Aorta (tissue), 5 donors: ENCODE results near the gene KRTAP9-7. TPM values are rescaled to one million over a fixed set of nuclear protein-coding genes. Genes with fewer than 3 reads are reported as not detected.
"Not testable (repeated sequence)": the region's sequence is repeated elsewhere in the genome, so short reads cannot be mapped to it uniquely, and the experiment has no call there.

Experiments used
- ATAC-seq: fragments of 200-7000 bp; cut with Tn5 transposase; one replicate; pipeline ENCODE4 v1.9.1; 2022; ENCODE audit warnings: moderate library complexity; ENCODE audit not compliant: low FRiP score
- DNase-seq, 2 donors: peaks; one replicate each; pipeline ENCODE4 v3.0.0-alpha.2; 2020
- H3K27ac ChIP-seq, 2 donors: one replicate each; pipeline ENCODE4 v1.5.1; 2013; ENCODE audit warnings: low read length in 2 of 2, mild to moderate bottlenecking in 2 of 2, moderate library complexity in 2 of 2, control low read depth in 1 of 2, inconsistent platforms in 1 of 2, low read depth in 1 of 2
- H3K27me3 ChIP-seq, 2 donors: one replicate each; pipeline ENCODE4 v1.6.1; 2013; ENCODE audit warnings: control low read depth in 1 of 2, low read length in 1 of 2, mild to moderate bottlenecking in 1 of 2, moderate library complexity in 1 of 2; ENCODE audit not compliant: insufficient read depth in 2 of 2, control insufficient read depth in 1 of 2
- H3K36me3 ChIP-seq, 2 donors: one replicate each; pipeline ENCODE4 v1.6.1; 2013; ENCODE audit warnings: control low read depth in 1 of 2, low read length in 1 of 2, mild to moderate bottlenecking in 1 of 2; ENCODE audit not compliant: insufficient read depth in 2 of 2, control insufficient read depth in 1 of 2
- H3K4me1 ChIP-seq, 2 donors: one replicate each; pipeline ENCODE4 v1.6.1; 2013; ENCODE audit warnings: low read length in 2 of 2, control low read depth in 1 of 2, mild to moderate bottlenecking in 1 of 2, moderate library complexity in 1 of 2; ENCODE audit not compliant: insufficient read depth in 2 of 2, control insufficient read depth in 1 of 2
- H3K4me3 ChIP-seq, 2 donors: one replicate each; pipeline ENCODE4 v1.5.1; 2013; ENCODE audit warnings: low read length in 2 of 2, control low read depth in 1 of 2, mild to moderate bottlenecking in 1 of 2
- H3K9me3 ChIP-seq: one replicate; pipeline ENCODE4 v1.6.1; 2013; ENCODE audit warnings: mild to moderate bottlenecking, low read length; ENCODE audit not compliant: control insufficient read depth
- WGBS, 2 donors: extraction: QIAGEN DNeasy Blood & Tissue Kit; methylation state at CpG; one replicate each; pipeline ENCODE4 v1.1.7; 2013; 5-methylcytosine and 5-hydroxymethylcytosine counted together
- intact Hi-C, 2 donors: fragments of 100-400 bp; cut with DNase I; formaldehyde crosslinking; loops; one replicate each; pipeline versions ENCODE4 v1.14.2 to v1.15.0; 2022
- long read RNA-seq, 2 donors: library from polyadenylated mRNA; unstranded; transcript quantifications; one replicate each; pipeline ENCODE4 v2.0.0, GENCODE V29; 2020 to 2021
- polyA plus RNA-seq, 2 donors: library from polyadenylated mRNA; stranded (reverse); fragments of 200-250 nt; gene quantifications; one replicate each; pipeline ENCODE4 v1.2.3, GENCODE V29; 2013
- total RNA-seq, 2 donors: library from RNA; stranded (reverse); fragmentation: NEBNext Ultra II Directional; extraction: Animal tissue kit (Norgen Biotek cat#: 25700); gene quantifications; one replicate each; pipeline ENCODE4 v1.2.1, GENCODE V29; 2021
- donor health status: healthy with polysubstance abuse.
- donor health status: Bipolar disorder and iron deficiency.
- donor health status: DM: no; HTN: no; CAD: no.
- donor health status: DM: no; HTN: no; CAD: no.
- donor health status: DM: yes; HTN: yes; CAD: no.

KRTAP9-7 gene
- not detected for total RNA-seq
- not detected for polyA plus RNA-seq
- long read RNA-seq, donor 1 = 0 reads
- long read RNA-seq, donor 2 = 0 reads

GRCh38 chr17:41275648-41276190, at the start of gene KRTAP9-7:
Gene KRTAP9-7, plus strand, starts transcription at chr17:41275698. Its CDS starts 0 bp downstream, at chr17:41275698.
- intact Hi-C loops = not testable (repeated sequence)

GRCh38 chr17:41226051-41226450, 49.4 kb upstream of the KRTAP9-7 start:
- ATAC-seq (no peak), DNase-seq (no peak)
- Histone ChIP-seq H3K4me1 (no peaks in the 10 kb centered on the region), H3K27me3 (no peaks in the 10 kb centered on the region), H3K36me3 (no peaks in the 10 kb centered on the region), H3K27ac (no peak overlapping the region), H3K9me3 (no peaks in the 10 kb centered on the region), H3K4me3 (no peak overlapping the region)
- 93% methylated on average over 6 of the region's 6 CpGs for WGBS, 2 donors
- intact Hi-C loops = no loop called here

More at GRCh38 chr17:41275648-41276190, at the start of gene KRTAP9-7:
- not testable (repeated sequence) for H3K27me3 ChIP-seq, DNase-seq, H3K9me3 ChIP-seq, ATAC-seq, H3K27ac ChIP-seq, H3K36me3 ChIP-seq, H3K4me3 ChIP-seq, H3K4me1 ChIP-seq
- 71 to 76% methylated on average over 3 of the region's 3 CpGs for WGBS, 2 donors

GRCh38 chr17:41226598-41227095, 48.9 kb upstream of the KRTAP9-7 start, which contains the start of gene KRTAP9-2:
Gene KRTAP9-2, plus strand, starts transcription at chr17:41226648. Its CDS starts 7 bp downstream, at chr17:41226655.
- WGBS, 2 donors = 60 to 64% methylated on average over 2 to 4 of the region's 4 CpGs
- intact Hi-C loops, DNase-seq, H3K9me3 ChIP-seq, H3K36me3 ChIP-seq, H3K4me3 ChIP-seq, H3K27me3 ChIP-seq, H3K27ac ChIP-seq, H3K4me1 ChIP-seq, ATAC-seq: not testable (repeated sequence)

GRCh38 chr17:41230094-41230493, 45.4 kb upstream of the KRTAP9-7 start:
- no peaks in the 10 kb centered on the region for H3K9me3 ChIP-seq
- ATAC-seq (no peak), DNase-seq (no peak)
- no peak overlapping the region for H3K4me3 ChIP-seq
- H3K27me3 ChIP-seq = no peaks in the 10 kb centered on the region
- H3K27ac ChIP-seq = no peak overlapping the region
- no peaks in the 10 kb centered on the region for H3K36me3 ChIP-seq
- no peaks in the 10 kb centered on the region for H3K4me1 ChIP-seq
- intact Hi-C loops = no loop called here

GRCh38 chr17:41231731-41232130, 43.8 kb upstream of the KRTAP9-7 start:
- WGBS, 2 donors = 79 to 82% methylated on average over 6 of the region's 6 CpGs
- intact Hi-C loops = no loop called here
- no peak for ATAC-seq

GRCh38 chr17:41232399-41233105, 42.9 kb upstream of the KRTAP9-7 start, which contains the start of gene KRTAP9-3:
Gene KRTAP9-3, plus strand, starts transcription at chr17:41232449. Its CDS starts 53 bp downstream, at chr17:41232502.
- intact Hi-C loops, DNase-seq, ATAC-seq, H3K27ac ChIP-seq, H3K36me3 ChIP-seq, H3K27me3 ChIP-seq, H3K4me3 ChIP-seq, H3K4me1 ChIP-seq, H3K9me3 ChIP-seq: not testable (repeated sequence)
- WGBS, 2 donors = 76 to 79% methylated on average over 1 of the region's 1 CpG

More at GRCh38 chr17:41231731-41232130, 43.8 kb upstream of the KRTAP9-7 start:
- H3K4me3 ChIP-seq = no peak overlapping the region
- no peaks in the 10 kb centered on the region for H3K4me1 ChIP-seq
- no peaks in the 10 kb centered on the region for H3K9me3 ChIP-seq
- no peaks in the 10 kb centered on the region for H3K27me3 ChIP-seq
- no peaks in the 10 kb centered on the region for H3K36me3 ChIP-seq
- DNase-seq = no peak
- no peak overlapping the region for H3K27ac ChIP-seq

GRCh38 chr17:41237116-41237515, 38.4 kb upstream of the KRTAP9-7 start:
- H3K4me3 ChIP-seq, H3K4me1 ChIP-seq, DNase-seq, ATAC-seq, H3K27me3 ChIP-seq, H3K9me3 ChIP-seq, intact Hi-C loops, H3K36me3 ChIP-seq, H3K27ac ChIP-seq: not testable (repeated sequence)
- WGBS, 2 donors = 47 to 53% methylated on average over 4 of the region's 4 CpGs

- DNase-seq, H3K4me3 ChIP-seq, intact Hi-C loops, H3K27me3 ChIP-seq, H3K27ac ChIP-seq, H3K36me3 ChIP-seq, H3K4me1 ChIP-seq, H3K9me3 ChIP-seq, ATAC-seq: not testable (repeated sequence)
- WGBS, 2 donors = 29 to 33% methylated on average over 3 of the region's 3 CpGs
Measured at GRCh38 chr17:41237949-41238437, 37.5 kb upstream of the KRTAP9-7 start, which contains the start of gene KRTAP9-8. Gene KRTAP9-8, plus strand, starts transcription at chr17:41237999. Its CDS starts 53 bp downstream, at chr17:41238052.
